H1 (cell line): Measurements from ENCODE around the gene MMP11. TPM values are rescaled to one million over a fixed set of nuclear protein-coding genes. Genes with fewer than 3 reads are reported as not detected.

Experiments
- CTCF ChIA-PET: fragments of 300-600 bp; sonication (Branson Sonifier 250); formaldehyde crosslinking; loops from one replicate; lab custom pipeline; 2021; ENCODE audit not compliant: partially characterized antibody; lab: Charles Lee
- POLR2A ChIA-PET: fragments of 300-600 bp; sonication (Branson Sonifier 250); formaldehyde crosslinking; loops from one replicate; lab custom pipeline; 2021; ENCODE audit warnings: inconsistent platforms; ENCODE audit not compliant: partially characterized antibody; lab: Charles Lee
- DNase-seq, 2 experiments: peaks; one replicate each; pipeline versions ENCODE4 v3.0.0 to v3.0.0-alpha.2; 2010 to 2022; ENCODE audit warnings: low spot score in 2 of 2, low read depth in 1 of 2, mixed read lengths in 1 of 2
- FAIRE-seq: peaks from 2 replicates; lab custom pipeline; 2011; peaks lifted over from hg19 to GRCh38; lab: Jason Lieb, UNC
- H2AFZ ChIP-seq: 2 replicates; pipeline ENCODE4 v1.8.1; 2012; ENCODE audit warnings: low read length, inconsistent platforms
- H2AK5ac ChIP-seq: 2 replicates; pipeline ENCODE4 v1.6.1; 2013; ENCODE audit warnings: low read depth, low read length
- H2BK120ac ChIP-seq: replicated peaks from 2 replicates; pipeline ENCODE3; 2013; ENCODE audit warnings: low read depth, low read length, inconsistent platforms
- H2BK12ac ChIP-seq: 2 replicates; pipeline ENCODE4 v1.6.1; 2013; ENCODE audit warnings: low read depth, low read length
- H2BK15ac ChIP-seq: 2 replicates; pipeline ENCODE4 v1.6.1; 2013; ENCODE audit warnings: low read length
- H2BK20ac ChIP-seq: 2 replicates; pipeline ENCODE4 v1.6.1; 2013; ENCODE audit warnings: low read length
- H2BK5ac ChIP-seq: 2 replicates; pipeline ENCODE4 v1.6.1; 2013; ENCODE audit warnings: low read depth, low read length
- H3K14ac ChIP-seq: 2 replicates; pipeline ENCODE4 v1.6.1; 2013; ENCODE audit warnings: inconsistent platforms; ENCODE audit not compliant: insufficient read length
- H3K18ac ChIP-seq: 2 replicates; pipeline ENCODE4 v1.6.1; 2013; ENCODE audit warnings: low read length; ENCODE audit errors: extremely low read depth
- H3K23ac ChIP-seq: 2 replicates; pipeline ENCODE4 v1.6.1; 2013; ENCODE audit warnings: inconsistent platforms; ENCODE audit not compliant: insufficient read length
- H3K23me2 ChIP-seq: 2 replicates; pipeline ENCODE4 v1.6.1; 2013; ENCODE audit warnings: low read depth, low read length
- H3K27ac ChIP-seq: 2 replicates; pipeline ENCODE4 v1.6.1; 2011; ENCODE audit warnings: low read depth, low read length, inconsistent platforms
- H3K27me3 ChIP-seq, 4 experiments: replicated peaks in 1 of 4; 1 replicate in 1 of 4; 2 replicates in 3 of 4; pipeline versions ENCODE4 v1.6.1 to v1.8.1; 2011 to 2013; ENCODE audit warnings: low read length in 3 of 4, mild to moderate bottlenecking in 3 of 4, inconsistent platforms in 2 of 4, mixed read lengths in 2 of 4, moderate library complexity in 1 of 4; ENCODE audit not compliant: control insufficient read depth in 3 of 4, insufficient read depth in 3 of 4; ENCODE audit errors: extremely low read depth in 1 of 4
- H3K36me3 ChIP-seq, 4 experiments: 2 replicates each; pipeline versions ENCODE4 v1.6.1 to v1.8.1; 2011 to 2013; ENCODE audit warnings: mild to moderate bottlenecking in 4 of 4, low read length in 3 of 4, moderate library complexity in 2 of 4, control low read depth in 1 of 4, inconsistent platforms in 1 of 4; ENCODE audit not compliant: insufficient read depth in 4 of 4, control insufficient read depth in 2 of 4
- H3K4ac ChIP-seq: replicated peaks from 2 replicates; pipeline ENCODE3; 2013; ENCODE audit warnings: low read length, low read depth, mixed read lengths, inconsistent platforms; ENCODE audit not compliant: insufficient read length
- H3K4me1 ChIP-seq, 4 experiments: replicated peaks in 1 of 4; 1 replicate in 1 of 4; 2 replicates in 3 of 4; pipeline versions ENCODE4 v1.6.1 to v1.8.1; 2011 to 2013; ENCODE audit warnings: low read length in 3 of 4, inconsistent platforms in 2 of 4, mixed read lengths in 1 of 4; ENCODE audit not compliant: insufficient read depth in 4 of 4, control insufficient read depth in 3 of 4
- H3K4me2 ChIP-seq, 2 experiments: 2 replicates each; pipeline versions ENCODE4 v1.6.1 to v1.8.1; 2011 to 2013; ENCODE audit warnings: low read depth in 2 of 2, low read length in 2 of 2, control low read depth in 1 of 2, inconsistent platforms in 1 of 2, mild to moderate bottlenecking in 1 of 2; ENCODE audit not compliant: insufficient read depth in 1 of 2
- H3K4me3 ChIP-seq, 4 experiments: fragments of 200-600, 300-600 bp in 1 of 4; sonication (generic), shearing (Covaris generic), sonication (Bioruptor Twin) in 1 of 4; 2 replicates each; pipeline versions ENCODE4 v1.5.1 to v1.8.1; 2011 to 2016; ENCODE audit warnings: low read length in 4 of 4, low read depth in 3 of 4, control low read depth in 2 of 4, inconsistent platforms in 2 of 4, mild to moderate bottlenecking in 2 of 4, mixed read lengths in 1 of 4, moderate library complexity in 1 of 4; ENCODE audit not compliant: insufficient read depth in 2 of 4; ENCODE audit errors: extremely low read depth in 1 of 4
- H3K56ac ChIP-seq: replicated peaks from 2 replicates; pipeline ENCODE3; 2013; ENCODE audit warnings: low read depth, mild to moderate bottlenecking, mixed read lengths, low read length, inconsistent platforms; ENCODE audit not compliant: insufficient read length
- H3K79me1 ChIP-seq: 2 replicates; pipeline ENCODE4 v1.6.1; 2013; ENCODE audit warnings: low read depth, low read length, control low read depth
- H3K79me2 ChIP-seq, 2 experiments: 2 replicates each; pipeline versions ENCODE4 v1.6.1 to v1.8.1; 2012 to 2013; ENCODE audit warnings: low read length in 2 of 2, mild to moderate bottlenecking in 2 of 2, inconsistent platforms in 1 of 2; ENCODE audit not compliant: insufficient read depth in 2 of 2, control insufficient read depth in 1 of 2
- H3K9ac ChIP-seq, 4 experiments: replicated peaks in 1 of 4; 1 replicate in 1 of 4; 2 replicates in 3 of 4; pipeline versions ENCODE4 v1.6.1 to v1.8.1; 2011 to 2013; ENCODE audit warnings: low read depth in 3 of 4, low read length in 3 of 4, control low read depth in 2 of 4, mild to moderate bottlenecking in 2 of 4, moderate library complexity in 2 of 4, inconsistent platforms in 1 of 4; ENCODE audit errors: extremely low read depth in 1 of 4
- H3K9me3 ChIP-seq, 2 experiments: 2 replicates each; pipeline versions ENCODE4 v1.6.1 to v1.8.1; 2012 to 2013; ENCODE audit warnings: mild to moderate bottlenecking in 2 of 2, moderate library complexity in 2 of 2, control low read depth in 1 of 2, inconsistent platforms in 1 of 2, low read depth in 1 of 2, low read length in 1 of 2, mixed read lengths in 1 of 2; ENCODE audit not compliant: insufficient read depth in 2 of 2
- H4K20me1 ChIP-seq, 2 experiments: replicated peaks in 1 of 2; 2 replicates each; pipeline versions ENCODE3 to v1.8.1; 2011 to 2013; ENCODE audit warnings: inconsistent platforms in 2 of 2, low read length in 2 of 2, mild to moderate bottlenecking in 1 of 2; ENCODE audit not compliant: insufficient read depth in 2 of 2, control insufficient read depth in 1 of 2
- H4K5ac ChIP-seq: 2 replicates; pipeline ENCODE4 v1.6.1; 2013; ENCODE audit warnings: low read length, low read depth, mixed read lengths, inconsistent platforms; ENCODE audit not compliant: insufficient read length
- H4K8ac ChIP-seq: 2 replicates; pipeline ENCODE4 v1.8.0; 2013; ENCODE audit warnings: mild to moderate bottlenecking, moderate library complexity, low read length, inconsistent platforms; ENCODE audit not compliant: insufficient read depth; ENCODE audit errors: extremely low read depth
- H4K91ac ChIP-seq: replicated peaks from 2 replicates; pipeline ENCODE3; 2013; ENCODE audit warnings: low read length, mixed read lengths, inconsistent platforms; ENCODE audit not compliant: insufficient read length
- ASH2L ChIP-seq: fragments of 200-600, 300-600 bp; sonication (generic); IDR thresholded peaks from one replicate; pipeline ENCODE4 v1.7.1; 2017; ENCODE audit warnings: low read length
- CEBPB ChIP-seq: IDR thresholded peaks from 2 replicates; pipeline ENCODE4 v1.6.1; 2012; ENCODE audit warnings: low read depth, low read length
- CHD1 ChIP-seq: IDR thresholded peaks from 2 replicates; pipeline ENCODE4 v1.6.1; 2012; ENCODE audit warnings: low read depth, low read length, improper control_type of control experiment
- CHD2 ChIP-seq: IDR thresholded peaks from 2 replicates; pipeline ENCODE4 v1.6.1; 2012; ENCODE audit warnings: low read length, improper control_type of control experiment
- JUN ChIP-seq: IDR thresholded peaks from 2 replicates; pipeline ENCODE4 v1.6.1; 2011; ENCODE audit warnings: low read depth, mild to moderate bottlenecking, improper control_type of control experiment, low read length
- KDM1A ChIP-seq: fragments of 200-600, 300-600 bp; sonication (generic); IDR thresholded peaks from 2 replicates; pipeline ENCODE4 v1.7.1; 2016; ENCODE audit warnings: mild to moderate bottlenecking, low read length, borderline replicate concordance
- PHF8 ChIP-seq: fragments of 200-600 bp; sonication (generic); conservative IDR thresholded peaks from 2 replicates; pipeline ENCODE4 v1.7.1; 2012; ENCODE audit warnings: low read depth, mild to moderate bottlenecking, inconsistent platforms, low read length, moderate library complexity
- SIX5 ChIP-seq: IDR thresholded peaks from 2 replicates; pipeline ENCODE4 v1.6.1; 2011; ENCODE audit warnings: mild to moderate bottlenecking, low read depth, low read length
- SP1 ChIP-seq: IDR thresholded peaks from 2 replicates; pipeline ENCODE4 v1.6.1; 2011; ENCODE audit warnings: low read depth, low read length
- SRF ChIP-seq: IDR thresholded peaks from 2 replicates; pipeline ENCODE4 v1.6.1; 2011; ENCODE audit warnings: mild to moderate bottlenecking, low read depth, low read length, moderate library complexity
- WGBS, 2 experiments: shearing (Covaris generic) in 1 of 2; methylation state at CpG; one replicate each; pipeline versions ENCODE4 v1.1.6 to v1.1.7; 2013 to 2015; ENCODE audit warnings: low lambda C conversion rate in 2 of 2, mixed read lengths in 2 of 2, inconsistent platforms in 1 of 2, low coverage in 1 of 2, missing lambda C conversion rate in 1 of 2; ENCODE audit not compliant: insufficient replicate concordance in 2 of 2, insufficient coverage in 1 of 2, insufficient read length in 1 of 2; ENCODE audit errors: extremely low coverage in 1 of 2, missing lambda C conversion rate in 1 of 2; 5-methylcytosine and 5-hydroxymethylcytosine counted together
- polyA plus RNA-seq, 7 experiments: library from polyadenylated mRNA; depleted of rRNA in 3 of 7; stranded (reverse) in 5 of 7; unstranded in 2 of 7; fragments of >200 nt in 5 of 7; fragments of 200-250 nt in 2 of 7; gene quantifications; 1 replicate in 5 of 7; 2 replicates in 1 of 7; 4 replicates in 1 of 7; pipeline versions ENCODE4 v1.2.1 to v1.2.3, GENCODE V29; 2011 to 2013; ENCODE audit warnings: missing spikeins in 2 of 7, mixed read lengths in 2 of 7
- total RNA-seq: library from RNA; stranded (reverse); fragmentation: NEBNext Ultra II Directional; extraction: Animal tissue kit (Norgen Biotek cat#: 25700); gene quantifications from 2 replicates; pipeline ENCODE4 v1.2.1, GENCODE V29; 2021
- TF ChIP-seq, protein P1 (sequence below): IDR thresholded peaks from 2 replicates; pipeline ENCODE4 v1.6.1; 2012; ENCODE audit warnings: inconsistent platforms
- TF ChIP-seq, protein P2 (sequence below): IDR thresholded peaks from 2 replicates; pipeline ENCODE4 v1.6.1; 2012; ENCODE audit warnings: low read length, inconsistent platforms

MMP11 gene
- total and polyA plus RNA-seq, 2 of the 8 experiments (the other 6 are each of a cell fraction or from before 2014, with no cell fraction given), result 10.2 to 18.3 TPM

GRCh38 chr22:23801886-23802377 is 29.3 kb downstream of the MMP11 start:
- CTCF ChIA-PET, result interaction anchor here (0.5 to 1.6 kb wide), 4 partner anchors 12 to 511 kb away, joined by 3 to 4 read pairs (median 4); no protein-coding TSS in a partner anchor
- 93% methylated on average over 7 of the region's 8 CpGs; no CpG with 5 or more reads in 1 of the 2 experiments for WGBS, 2 experiments
- H2BK20ac ChIP-seq, result no peak overlapping the region
- H3K23ac ChIP-seq, result no peak overlapping the region
- no peaks in the 10 kb centered on the region for H3K4me1 ChIP-seq
- no peak overlapping the region for H3K4ac ChIP-seq
- H3K9me3 ChIP-seq, result no peaks in the 10 kb centered on the region
- no peak overlapping the region for H4K91ac ChIP-seq
- no peaks in the 10 kb centered on the region for H3K23me2 ChIP-seq
- H3K56ac ChIP-seq, result no peak overlapping the region
- H2AK5ac ChIP-seq, result no peak overlapping the region
- H2BK15ac ChIP-seq, result no peak overlapping the region
- H3K27me3 ChIP-seq, result no peaks in the 10 kb centered on the region
- H3K36me3 ChIP-seq, result peaks cover 22 to 65% (median 50%) of the 10 kb centered on the region in 4 experiments; a peak in 6 of 8 replicates
- H4K20me1 ChIP-seq, result peaks cover 0 to 19% of the 10 kb centered on the region in 2 experiments
- DNase-seq (no peak), FAIRE-seq (no peak)
- H2BK12ac ChIP-seq, result no peak overlapping the region
- no peaks in the 10 kb centered on the region; the same call in 1 of the 2 replicates for H3K79me1 ChIP-seq
- H3K4me2 ChIP-seq, result no peak overlapping the region
- no peaks in the 10 kb centered on the region for H3K79me2 ChIP-seq
- H4K8ac ChIP-seq, result no peak overlapping the region
- no peak overlapping the region for H2BK120ac ChIP-seq
- H3K14ac ChIP-seq, result no peak overlapping the region
- POLR2A ChIA-PET, result interaction anchor here (0.5 to 1.7 kb wide), 4 partner anchors 8 to 13 kb away, joined by 3 to 8 read pairs (median 4); no protein-coding TSS in a partner anchor
- no peak overlapping the region for H3K18ac ChIP-seq
- no peak overlapping the region for H2BK5ac ChIP-seq
- no peak overlapping the region for H3K4me3 ChIP-seq
- H3K27ac ChIP-seq, result no peak overlapping the region
- no peak overlapping the region for H4K5ac ChIP-seq
- no peak overlapping the region for H2AFZ ChIP-seq
- no peak overlapping the region for H3K9ac ChIP-seq
- TF ChIP-seq ASH2L (no peak), JUN (no peak), SIX5 (no peak), CHD1 (no peak), SRF (no peak), CEBPB (no peak), KDM1A (no peak), PHF8 (no peak), CHD2 (no peak), SP1 (no peak)
- TF ChIP-seq, protein P1, sequence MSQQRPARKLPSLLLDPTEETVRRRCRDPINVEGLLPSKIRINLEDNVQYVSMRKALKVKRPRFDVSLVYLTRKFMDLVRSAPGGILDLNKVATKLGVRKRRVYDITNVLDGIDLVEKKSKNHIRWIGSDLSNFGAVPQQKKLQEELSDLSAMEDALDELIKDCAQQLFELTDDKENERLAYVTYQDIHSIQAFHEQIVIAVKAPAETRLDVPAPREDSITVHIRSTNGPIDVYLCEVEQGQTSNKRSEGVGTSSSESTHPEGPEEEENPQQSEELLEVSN, result no peak
- TF ChIP-seq, protein P2, sequence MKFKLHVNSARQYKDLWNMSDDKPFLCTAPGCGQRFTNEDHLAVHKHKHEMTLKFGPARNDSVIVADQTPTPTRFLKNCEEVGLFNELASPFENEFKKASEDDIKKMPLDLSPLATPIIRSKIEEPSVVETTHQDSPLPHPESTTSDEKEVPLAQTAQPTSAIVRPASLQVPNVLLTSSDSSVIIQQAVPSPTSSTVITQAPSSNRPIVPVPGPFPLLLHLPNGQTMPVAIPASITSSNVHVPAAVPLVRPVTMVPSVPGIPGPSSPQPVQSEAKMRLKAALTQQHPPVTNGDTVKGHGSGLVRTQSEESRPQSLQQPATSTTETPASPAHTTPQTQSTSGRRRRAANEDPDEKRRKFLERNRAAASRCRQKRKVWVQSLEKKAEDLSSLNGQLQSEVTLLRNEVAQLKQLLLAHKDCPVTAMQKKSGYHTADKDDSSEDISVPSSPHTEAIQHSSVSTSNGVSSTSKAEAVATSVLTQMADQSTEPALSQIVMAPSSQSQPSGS, result no peak
